Kidney (tissue), 14 donors: Measurements from ENCODE around the gene PRKN. TPM values are rescaled to one million over a fixed set of nuclear protein-coding genes. Genes with fewer than 3 reads are reported as not detected.

ENCODE experiments used
- DNase-seq, 5 donors: peaks; one replicate each; pipeline ENCODE4 v3.0.0-alpha.2; 2013 to 2020
- FAIRE-seq: peaks from 2 replicates; lab custom pipeline; 2012; peaks lifted over from hg19 to GRCh38; lab: Jason Lieb, UNC
- H3K27ac ChIP-seq, 2 donors: one replicate each; pipeline ENCODE4 v1.7.0; 2013; ENCODE audit warnings: low read depth in 2 of 2, low read length in 2 of 2, inconsistent platforms in 1 of 2
- H3K27me3 ChIP-seq: one replicate; pipeline ENCODE4 v1.7.1; 2013; ENCODE audit warnings: low read length, inconsistent platforms; ENCODE audit not compliant: control insufficient read depth, insufficient read depth
- H3K36me3 ChIP-seq, 3 donors: one replicate each; pipeline versions ENCODE4 v1.7.0 to v1.7.1; 2013; ENCODE audit warnings: low read length in 3 of 3, control low read depth in 1 of 3, inconsistent platforms in 1 of 3; ENCODE audit not compliant: insufficient read depth in 3 of 3, control insufficient read depth in 2 of 3
- H3K4me1 ChIP-seq, 3 donors: one replicate each; pipeline versions ENCODE4 v1.7.0 to v1.7.1; 2013; ENCODE audit warnings: low read length in 3 of 3, inconsistent platforms in 1 of 3, low read depth in 1 of 3; ENCODE audit not compliant: control insufficient read depth in 2 of 3, insufficient read depth in 2 of 3
- H3K4me3 ChIP-seq, 3 donors: one replicate each; pipeline versions ENCODE4 v1.7.0 to v1.8.1; 2013; ENCODE audit warnings: low read length in 3 of 3, control low read depth in 1 of 3, inconsistent platforms in 1 of 3
- H3K9ac ChIP-seq, 3 donors: one replicate each; pipeline versions ENCODE4 v1.7.0 to v1.7.1; 2013; ENCODE audit warnings: low read length in 3 of 3, control low read depth in 1 of 3, inconsistent platforms in 1 of 3
- H3K9me3 ChIP-seq, 3 donors: one replicate each; pipeline versions ENCODE4 v1.7.0 to v1.7.1; 2013; ENCODE audit warnings: low read length in 3 of 3, control low read depth in 1 of 3, inconsistent platforms in 1 of 3; ENCODE audit not compliant: control insufficient read depth in 2 of 3, insufficient read depth in 1 of 3
- intact Hi-C: fragments of 100-400 bp; cut with DNase I; formaldehyde crosslinking; loops from one replicate; pipeline ENCODE4 v1.11.1; 2022
- polyA plus RNA-seq: library from polyadenylated mRNA; stranded (reverse); fragments of 350-450 nt; fragmentation: Illumina TruSeq; extraction: RNeasy Lipid Tissue Mini Kit (QIAGEN cat#74804); gene quantifications from one replicate; pipeline ENCODE4 v1.2.3, GENCODE V29; 2014; ENCODE audit warnings: low read depth, low replicate concordance; ENCODE audit not compliant: insufficient read depth
- total RNA-seq: library from RNA; stranded (reverse); fragmentation: NEBNext Ultra II Directional; extraction: Animal tissue kit (Norgen Biotek cat#: 25700); gene quantifications from one replicate; pipeline ENCODE4 v1.2.1, GENCODE V29; 2021
- TF ChIP-seq, protein P1 (sequence below): IDR thresholded peaks from 3 replicates; pipeline ENCODE4 v1.5.1; 2012; ENCODE audit warnings: mild to moderate bottlenecking, moderate library complexity, borderline replicate concordance; ENCODE audit not compliant: insufficient read depth; ENCODE audit errors: extremely low read depth
- donor health status: control.
- donor health status: control.
- donor health status: control.
- donor health status: control.
- donor health status: control.
- donor health status: DM: yes; HTN: yes; CAD: no.
- donor health status: Normal renal cell carcinoma (clear cell type).

Gene PRKN
- total and polyA plus RNA-seq, 2 donors from 2014 or later = 8.6 to 10.4 TPM

DNA sequence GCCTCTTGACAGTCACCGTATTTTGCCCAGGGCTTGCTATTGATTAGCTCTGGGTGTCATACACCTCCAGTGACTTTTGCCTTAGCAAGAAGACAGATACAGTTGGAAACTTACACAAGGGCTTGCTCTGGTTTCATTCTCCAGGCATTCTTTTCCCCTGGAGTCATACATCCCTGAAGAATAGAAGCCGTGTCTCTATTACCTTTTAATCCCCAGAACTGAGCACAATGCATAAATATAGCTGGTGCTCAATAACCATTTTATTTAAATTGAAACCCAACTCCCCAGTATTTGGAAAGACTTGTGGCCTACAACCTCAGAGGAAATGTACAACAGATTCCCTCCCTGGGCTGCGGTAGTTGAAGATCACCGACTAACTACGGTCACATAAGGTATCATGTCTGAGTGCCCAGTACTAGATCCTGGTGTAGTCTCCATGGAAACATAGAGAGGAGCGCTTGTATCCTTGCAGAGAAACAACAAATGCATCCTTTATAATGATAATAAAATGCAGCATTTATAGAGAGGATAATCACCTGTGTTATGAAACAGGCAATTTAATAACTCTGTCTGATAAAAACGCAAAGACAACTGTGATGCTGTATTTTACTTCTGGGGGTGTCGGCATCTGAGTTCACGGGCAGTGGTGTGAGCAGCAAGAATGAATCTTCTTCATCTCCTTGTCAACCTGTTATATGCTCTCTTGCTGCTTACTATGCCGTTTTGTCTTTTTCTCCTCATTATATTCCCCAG lies 1052.5 kb downstream of the PRKN start:
- no peaks in the 10 kb centered on the region for H3K36me3 ChIP-seq
- H3K4me3 ChIP-seq = no peak overlapping the region
- TF ChIP-seq, protein P1, sequence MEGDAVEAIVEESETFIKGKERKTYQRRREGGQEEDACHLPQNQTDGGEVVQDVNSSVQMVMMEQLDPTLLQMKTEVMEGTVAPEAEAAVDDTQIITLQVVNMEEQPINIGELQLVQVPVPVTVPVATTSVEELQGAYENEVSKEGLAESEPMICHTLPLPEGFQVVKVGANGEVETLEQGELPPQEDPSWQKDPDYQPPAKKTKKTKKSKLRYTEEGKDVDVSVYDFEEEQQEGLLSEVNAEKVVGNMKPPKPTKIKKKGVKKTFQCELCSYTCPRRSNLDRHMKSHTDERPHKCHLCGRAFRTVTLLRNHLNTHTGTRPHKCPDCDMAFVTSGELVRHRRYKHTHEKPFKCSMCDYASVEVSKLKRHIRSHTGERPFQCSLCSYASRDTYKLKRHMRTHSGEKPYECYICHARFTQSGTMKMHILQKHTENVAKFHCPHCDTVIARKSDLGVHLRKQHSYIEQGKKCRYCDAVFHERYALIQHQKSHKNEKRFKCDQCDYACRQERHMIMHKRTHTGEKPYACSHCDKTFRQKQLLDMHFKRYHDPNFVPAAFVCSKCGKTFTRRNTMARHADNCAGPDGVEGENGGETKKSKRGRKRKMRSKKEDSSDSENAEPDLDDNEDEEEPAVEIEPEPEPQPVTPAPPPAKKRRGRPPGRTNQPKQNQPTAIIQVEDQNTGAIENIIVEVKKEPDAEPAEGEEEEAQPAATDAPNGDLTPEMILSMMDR = no peak
- no peaks in the 10 kb centered on the region for H3K4me1 ChIP-seq
- no peak overlapping the region for H3K27ac ChIP-seq
- H3K27me3 ChIP-seq = no peaks in the 10 kb centered on the region
- intact Hi-C loops = no loop called here
- no peaks in the 10 kb centered on the region for H3K9me3 ChIP-seq
- no peak overlapping the region for H3K9ac ChIP-seq
- DNase-seq (no peak), FAIRE-seq (no peak)

DNA sequence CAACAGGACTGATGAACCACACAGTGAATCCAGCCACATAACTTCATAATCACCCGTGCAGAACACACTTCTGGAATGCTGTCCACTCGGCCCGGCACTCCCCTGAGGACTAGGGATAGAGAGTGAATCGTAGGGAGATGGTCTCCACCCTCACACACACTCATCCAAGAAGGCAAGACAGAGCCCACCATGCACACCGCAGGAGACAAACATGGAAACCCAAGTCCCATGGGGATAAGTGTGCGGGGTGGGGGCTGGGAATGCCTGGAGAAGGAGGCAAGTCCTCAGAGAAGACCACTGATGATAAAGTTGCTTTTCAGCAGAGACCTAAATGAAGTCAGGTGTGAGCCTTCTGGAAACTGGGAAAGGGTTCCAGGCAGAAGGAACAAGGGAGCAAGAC lies 1054.5 kb downstream of the PRKN start:
- TF ChIP-seq, protein P1 = no peak
- Histone ChIP-seq H3K27ac (no peak overlapping the region), H3K4me1 (no peaks in the 10 kb centered on the region), H3K27me3 (no peaks in the 10 kb centered on the region), H3K9me3 (no peaks in the 10 kb centered on the region), H3K4me3 (no peak overlapping the region), H3K9ac (no peak overlapping the region), H3K36me3 (no peaks in the 10 kb centered on the region)
- DNase-seq (no peak), FAIRE-seq (no peak)
- intact Hi-C loops = no loop called here

DNA sequence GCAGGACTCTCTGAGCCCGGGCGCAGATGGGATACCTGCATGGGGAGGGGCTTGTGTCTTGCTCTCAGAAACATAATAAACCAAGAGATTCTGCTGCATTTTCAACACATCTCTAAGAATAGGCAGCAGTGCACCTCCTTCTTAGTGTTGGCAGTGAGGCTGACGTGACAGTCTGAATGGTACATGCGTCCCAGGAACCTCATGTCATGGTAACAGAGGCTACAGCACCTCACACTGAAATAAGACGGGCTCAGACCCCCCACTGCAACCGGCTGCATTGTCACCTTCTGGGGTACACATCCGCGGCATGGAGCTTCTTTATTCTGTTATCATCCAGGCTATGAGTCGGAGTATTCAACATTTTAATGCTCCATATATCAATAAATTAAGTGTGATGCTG lies 1056.4 kb downstream of the PRKN start:
- Histone ChIP-seq H3K4me1 (no peaks in the 10 kb centered on the region), H3K36me3 (no peaks in the 10 kb centered on the region), H3K9ac (no peak overlapping the region), H3K9me3 (no peaks in the 10 kb centered on the region), H3K27ac (no peak overlapping the region), H3K4me3 (no peak overlapping the region), H3K27me3 (no peaks in the 10 kb centered on the region)
- TF ChIP-seq, protein P1 = no peak
- DNase-seq (no peak), FAIRE-seq (no peak)
- intact Hi-C loops = no loop called here
